Measurements from ENCODE around the gene IRS1.

Gene IRS1

DNA sequence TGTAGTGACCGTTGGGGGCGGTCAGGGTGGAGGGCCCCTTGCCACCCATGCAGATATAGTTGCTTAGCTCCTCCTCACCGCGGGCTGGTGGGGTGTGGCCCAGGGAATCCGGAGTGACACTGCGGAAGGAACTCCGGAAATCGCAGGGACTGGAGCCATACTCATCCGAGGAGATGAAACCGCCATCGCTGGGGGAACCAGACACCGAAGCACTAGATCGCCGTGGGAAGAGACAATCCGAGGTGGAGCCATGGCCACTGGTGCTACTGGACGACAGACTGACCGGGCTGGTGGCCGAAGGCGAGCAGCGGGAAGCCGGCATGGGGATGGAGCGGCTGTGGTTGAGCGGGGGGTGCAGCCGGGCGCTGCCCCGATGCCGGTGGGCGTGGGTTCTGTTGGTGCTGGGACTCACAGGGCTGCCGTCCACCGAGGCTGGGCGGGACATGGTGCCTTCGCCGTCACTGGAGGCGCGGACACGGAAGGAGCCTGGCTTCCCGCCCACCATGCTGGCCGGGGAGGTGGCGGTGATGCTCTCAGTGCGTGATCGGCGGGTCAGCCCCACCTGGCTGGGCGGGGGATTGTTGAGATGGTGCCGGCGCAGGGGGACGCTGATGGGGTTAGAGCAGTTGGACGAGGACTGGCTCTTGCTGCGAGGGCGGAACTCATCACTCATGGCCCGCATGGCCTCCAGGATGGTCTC lies 2.2 kb downstream of the IRS1 start:
- DNase-seq (ENCODE audit: low read depth) = peak; percentile 67
- peak overlapping the region; percentile 86 for H3K4me3 ChIP-seq (ENCODE audit: low read length)

DNA sequence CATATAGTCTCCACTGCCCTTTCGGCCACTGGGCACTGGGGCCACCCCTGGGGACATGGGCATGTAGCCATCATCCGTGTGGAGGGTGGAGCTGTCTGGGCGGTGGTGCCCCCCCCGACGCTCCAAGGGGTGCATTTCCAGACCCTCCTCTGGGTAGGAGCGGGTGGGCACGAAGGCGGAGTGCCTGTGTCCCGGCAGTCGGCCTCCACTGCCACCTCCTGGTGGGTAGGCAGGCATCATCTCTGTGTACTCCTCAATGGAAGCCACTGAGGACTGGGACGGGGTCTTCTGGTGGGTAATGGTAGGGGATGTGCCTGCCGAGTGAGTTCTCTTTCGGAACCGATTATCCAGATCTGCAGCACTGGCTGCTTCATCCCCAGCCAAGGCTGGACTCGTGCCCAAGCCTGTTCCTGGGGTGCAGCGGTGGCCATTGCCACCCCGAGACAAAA lies 2.8 kb downstream of the IRS1 start:
- TF ChIP-seq, protein P1, sequence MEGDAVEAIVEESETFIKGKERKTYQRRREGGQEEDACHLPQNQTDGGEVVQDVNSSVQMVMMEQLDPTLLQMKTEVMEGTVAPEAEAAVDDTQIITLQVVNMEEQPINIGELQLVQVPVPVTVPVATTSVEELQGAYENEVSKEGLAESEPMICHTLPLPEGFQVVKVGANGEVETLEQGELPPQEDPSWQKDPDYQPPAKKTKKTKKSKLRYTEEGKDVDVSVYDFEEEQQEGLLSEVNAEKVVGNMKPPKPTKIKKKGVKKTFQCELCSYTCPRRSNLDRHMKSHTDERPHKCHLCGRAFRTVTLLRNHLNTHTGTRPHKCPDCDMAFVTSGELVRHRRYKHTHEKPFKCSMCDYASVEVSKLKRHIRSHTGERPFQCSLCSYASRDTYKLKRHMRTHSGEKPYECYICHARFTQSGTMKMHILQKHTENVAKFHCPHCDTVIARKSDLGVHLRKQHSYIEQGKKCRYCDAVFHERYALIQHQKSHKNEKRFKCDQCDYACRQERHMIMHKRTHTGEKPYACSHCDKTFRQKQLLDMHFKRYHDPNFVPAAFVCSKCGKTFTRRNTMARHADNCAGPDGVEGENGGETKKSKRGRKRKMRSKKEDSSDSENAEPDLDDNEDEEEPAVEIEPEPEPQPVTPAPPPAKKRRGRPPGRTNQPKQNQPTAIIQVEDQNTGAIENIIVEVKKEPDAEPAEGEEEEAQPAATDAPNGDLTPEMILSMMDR (conservative IDR thresholded peaks at IDR 0.05; ENCODE audit: low read length) = peak; percentile 79
- DNase-seq (ENCODE audit: low read depth) = peak; percentile 68
- H3K4me3 ChIP-seq (ENCODE audit: low read length) = peak overlapping the region; percentile 86

More for the DNA sequence above, 2.2 kb downstream of the IRS1 start:
- TF ChIP-seq, protein P1 (conservative IDR thresholded peaks at IDR 0.05; ENCODE audit: low read length) = no peak

DNA sequence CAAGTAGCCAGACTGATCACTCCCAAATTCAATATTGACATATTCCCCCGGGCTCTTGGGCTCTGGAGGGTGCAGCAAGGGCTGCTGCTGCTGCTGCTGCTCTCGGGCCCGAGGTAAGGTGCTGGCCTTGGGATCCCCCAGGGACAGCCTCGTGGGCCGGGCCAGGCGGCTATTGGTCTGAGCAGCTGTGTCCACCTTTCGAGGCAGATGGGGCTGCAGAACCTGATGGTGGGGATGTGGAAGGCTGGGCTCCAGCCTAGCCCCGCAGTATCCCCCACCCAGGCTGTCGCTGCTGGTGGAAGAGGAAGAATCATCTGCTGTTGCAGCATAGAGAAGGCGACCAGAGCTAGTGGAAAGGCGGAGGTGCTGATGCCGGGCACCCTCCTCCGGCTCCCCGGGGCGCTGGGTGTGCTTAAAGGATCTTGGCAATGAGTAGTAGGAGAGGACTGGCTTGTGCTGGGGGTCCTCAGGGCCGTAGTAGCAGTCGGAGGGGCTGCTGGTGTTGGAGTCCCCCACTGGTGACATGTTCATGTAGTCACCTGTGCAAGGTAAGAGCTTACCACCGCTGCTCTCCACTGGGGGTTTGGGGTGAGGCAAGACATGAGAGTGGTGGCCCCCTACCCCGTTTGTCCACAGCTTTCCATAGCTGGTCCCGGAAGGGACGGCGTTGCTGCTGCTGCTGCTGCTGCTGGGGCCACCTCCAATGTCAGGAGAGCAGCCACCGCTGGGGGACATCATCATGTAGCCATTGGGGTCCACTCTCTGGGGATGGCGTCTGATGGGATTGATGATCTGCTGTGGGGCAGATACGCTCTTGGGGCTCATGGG lies 3.4 kb downstream of the IRS1 start:
- peak overlapping the region; percentile 86 for H3K4me3 ChIP-seq (ENCODE audit: low read length)
- peak; percentile 16 for DNase-seq (ENCODE audit: low read depth)
- TF ChIP-seq, protein P1 (conservative IDR thresholded peaks at IDR 0.05; ENCODE audit: low read length) = no peak

DNA sequence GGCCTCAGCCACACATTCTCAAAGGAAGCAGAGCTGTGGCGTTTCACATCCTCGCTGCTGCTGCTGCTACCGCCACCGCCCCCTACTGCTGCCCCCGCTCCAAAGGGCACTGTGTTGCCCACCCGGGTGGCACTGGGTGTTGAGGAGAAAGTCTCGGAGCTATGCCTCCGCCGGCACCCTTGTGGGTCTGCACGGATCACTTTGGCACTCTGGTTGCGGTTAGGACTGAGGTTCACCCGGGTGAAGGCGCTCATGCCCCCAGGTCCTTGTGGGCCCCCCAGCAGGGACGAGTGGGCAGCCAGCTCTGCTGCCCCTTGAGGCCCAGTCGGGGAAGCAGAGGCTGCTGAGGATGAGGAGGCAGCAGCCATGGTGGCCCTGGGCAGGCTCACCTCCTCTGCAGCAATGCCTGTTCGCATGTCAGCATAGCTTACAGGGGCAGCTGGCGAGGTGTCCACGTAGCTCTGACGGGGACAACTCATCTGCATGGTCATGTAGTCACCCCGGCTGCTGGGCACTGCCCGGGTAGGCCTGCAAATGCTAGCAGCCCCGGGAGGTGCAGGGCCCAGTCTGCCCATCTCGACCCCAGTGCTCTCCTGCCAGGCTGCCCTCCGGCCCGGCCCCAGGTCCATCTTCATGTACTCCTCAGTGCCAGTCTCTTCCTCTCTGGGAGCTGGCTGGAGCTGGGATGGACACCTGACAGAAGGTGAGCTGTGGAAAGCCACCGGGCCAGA lies 4.2 kb downstream of the IRS1 start:
- peak overlapping the region; percentile 86 for H3K4me3 ChIP-seq (ENCODE audit: low read length)
- DNase-seq (ENCODE audit: low read depth) = peak; percentile 49
- TF ChIP-seq, protein P1 (conservative IDR thresholded peaks at IDR 0.05; ENCODE audit: low read length) = peak; percentile 38

DNA sequence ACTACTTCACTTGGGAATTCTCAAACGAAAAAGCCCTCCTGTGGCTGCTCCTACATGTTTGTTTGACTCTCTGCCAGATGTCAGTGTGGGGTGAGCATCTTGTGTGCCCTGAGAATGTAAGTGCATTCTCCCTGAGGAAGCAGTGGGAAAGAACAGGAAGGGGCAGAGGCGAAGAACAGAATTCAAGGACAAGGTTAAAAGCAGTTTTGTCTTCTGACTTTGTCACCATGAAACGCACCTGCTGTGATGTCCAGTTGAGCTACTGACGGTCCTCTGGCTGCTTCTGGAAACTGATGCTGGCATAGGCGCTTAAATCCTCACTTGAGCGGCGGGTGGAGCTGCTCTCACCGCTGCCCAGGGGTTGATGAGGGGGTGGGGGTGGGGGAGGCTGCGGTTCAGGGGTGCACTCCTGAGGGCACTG lies 4.9 kb downstream of the IRS1 start:
- peak overlapping the region; percentile 86 for H3K4me3 ChIP-seq (ENCODE audit: low read length)
- DNase-seq (ENCODE audit: low read depth) = peak; percentile 75
- TF ChIP-seq, protein P1 (conservative IDR thresholded peaks at IDR 0.05; ENCODE audit: low read length) = peak; percentile 25

DNA sequence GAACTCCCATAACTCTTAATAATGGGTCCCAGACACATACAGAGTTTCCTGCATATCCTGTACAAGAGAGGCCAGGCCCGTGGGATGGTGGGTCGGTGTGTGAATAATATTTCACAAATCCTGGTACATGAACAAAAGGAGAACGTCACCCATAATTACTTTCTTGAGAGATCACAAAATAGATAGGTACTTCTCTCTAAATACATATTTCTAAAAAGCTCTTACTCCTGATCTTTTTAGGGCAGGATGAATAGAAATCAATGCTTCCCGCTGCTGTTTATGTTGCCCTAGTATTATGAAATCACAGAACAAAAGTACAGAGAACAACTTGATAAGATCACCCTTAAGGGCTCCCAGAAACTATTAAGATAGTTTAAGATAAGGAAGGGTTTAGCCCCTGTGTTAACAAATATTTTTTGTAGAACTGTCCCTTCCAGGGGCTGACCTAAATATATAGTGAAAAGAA lies 5.4 kb downstream of the IRS1 start:
- peak; percentile 25 for DNase-seq (ENCODE audit: low read depth)
- peak overlapping the region; percentile 86 for H3K4me3 ChIP-seq (ENCODE audit: low read length)
- TF ChIP-seq, protein P1 (conservative IDR thresholded peaks at IDR 0.05; ENCODE audit: low read length) = no peak
